SU-DHL-6 (cell line): ENCODE measurements around the gene DEDD2.

Source experiments
- H2AFZ ChIP-seq: fragments of 200-600 bp; sonication (generic); 2 replicates; pipeline ENCODE4 v1.6.1; 2014; ENCODE audit warnings: low read depth, mild to moderate bottlenecking, moderate library complexity, mixed read lengths, antibody characterized with exemption, low read length; ENCODE audit not compliant: severe bottlenecking
- H3F3A ChIP-seq: fragments of 200-600 bp; shearing (Covaris generic); 2 replicates; pipeline ENCODE4 v1.6.0; 2016; ENCODE audit warnings: antibody characterized with exemption, mild to moderate bottlenecking; ENCODE audit not compliant: insufficient read depth
- H3K27ac ChIP-seq: fragments of 200-600 bp; sonication (generic); 2 replicates; pipeline ENCODE4 v1.5.1; 2016; ENCODE audit warnings: low read depth, mild to moderate bottlenecking, low read length, moderate library complexity, mixed read lengths
- H3K27me3 ChIP-seq: fragments of 200-600 bp; sonication (generic), shearing (Covaris generic); 2 replicates; pipeline ENCODE4 v1.6.0; 2014; ENCODE audit warnings: mild to moderate bottlenecking, low read length
- H3K36me3 ChIP-seq: fragments of 200-600 bp; sonication (generic); 2 replicates; pipeline ENCODE4 v1.6.1; 2014; ENCODE audit warnings: mild to moderate bottlenecking, low read length, mixed read lengths
- H3K4me2 ChIP-seq: fragments of 300-600, 200-600 bp; shearing (Covaris generic), sonication (generic); 2 replicates; pipeline ENCODE4 v1.6.0; 2014; ENCODE audit warnings: low read length, low read depth, mild to moderate bottlenecking; ENCODE audit not compliant: poor library complexity, severe bottlenecking
- H3K4me3 ChIP-seq: fragments of 200-600 bp; sonication (generic); 2 replicates; pipeline ENCODE4 v1.5.1; 2014; ENCODE audit warnings: antibody characterized with exemption, low read length, mild to moderate bottlenecking, mixed read lengths; ENCODE audit not compliant: insufficient read depth, poor library complexity, severe bottlenecking
- H3K79me2 ChIP-seq: fragments of 200-600 bp; sonication (generic); 2 replicates; pipeline ENCODE4 v1.6.1; 2014; ENCODE audit warnings: mild to moderate bottlenecking, low read length, moderate library complexity; ENCODE audit not compliant: insufficient read depth
- H3K9ac ChIP-seq: fragments of 200-600 bp; sonication (generic); 2 replicates; pipeline ENCODE4 v1.7.0; 2014; ENCODE audit warnings: mild to moderate bottlenecking, low read length
- H3K9me2 ChIP-seq: fragments of 200-600 bp; sonication (generic); replicated peaks from 2 replicates; pipeline ENCODE4 v1.6.1; 2014; ENCODE audit warnings: low read length; ENCODE audit not compliant: insufficient read depth
- H3K9me3 ChIP-seq: fragments of 200-600 bp; sonication (generic); 2 replicates; pipeline ENCODE4 v1.6.1; 2014; ENCODE audit warnings: low read length, mixed read lengths; ENCODE audit not compliant: insufficient read depth
- H4K20me1 ChIP-seq: fragments of 200-600 bp; sonication (generic); 2 replicates; pipeline ENCODE4 v1.6.1; 2014; ENCODE audit warnings: low read depth, mild to moderate bottlenecking, antibody characterized with exemption, low read length, moderate library complexity, mixed read lengths
- EZH2phosphoT487 ChIP-seq: fragments of 200-600 bp; sonication (generic), shearing (Covaris generic); conservative IDR thresholded peaks from 2 replicates; pipeline ENCODE4 v1.6.1; 2018; ENCODE audit warnings: mild to moderate bottlenecking, antibody characterized with exemption, low read length, moderate library complexity, mixed read lengths
- TF ChIP-seq, protein P1 (sequence below): fragments of 200-600 bp; sonication (generic); IDR thresholded peaks from one replicate; pipeline ENCODE4 v1.5.1; 2017; ENCODE audit warnings: antibody characterized with exemption, mild to moderate bottlenecking, low read length, moderate library complexity; ENCODE audit not compliant: insufficient read depth, poor library complexity, severe bottlenecking

The DEDD2 gene

DNA sequence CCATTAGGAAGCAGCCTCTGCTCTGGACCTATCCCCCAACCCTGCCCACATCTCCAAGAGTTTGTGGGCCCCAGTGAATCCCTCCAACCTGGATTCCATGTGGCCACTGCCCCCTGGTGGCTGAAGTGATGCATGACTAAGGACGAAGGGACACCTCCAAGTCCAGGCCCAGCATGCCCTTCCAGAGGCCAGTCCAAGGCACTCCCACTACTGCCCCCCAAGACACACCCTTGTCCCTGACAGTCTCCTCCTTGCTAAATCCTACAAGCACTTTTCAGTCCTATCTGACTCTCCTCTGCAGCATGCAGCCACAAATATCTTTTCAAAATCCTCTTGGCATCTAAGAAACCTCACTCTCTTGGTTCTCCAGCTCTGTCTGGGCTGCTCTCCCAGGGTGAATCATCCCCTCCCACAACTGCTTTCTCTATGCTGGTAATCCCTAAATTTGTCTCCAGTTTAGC, 33.0 kb downstream of the DEDD2 start:
- no peak overlapping the region for H2AFZ ChIP-seq
- H3K27me3 ChIP-seq = no peaks in the 10 kb centered on the region
- H3K27ac ChIP-seq = no peak overlapping the region
- H3F3A ChIP-seq = no peaks in the 10 kb centered on the region
- no peak overlapping the region for H3K4me3 ChIP-seq
- no peak overlapping the region for H3K4me2 ChIP-seq
- no peaks in the 10 kb centered on the region for H3K9me2 ChIP-seq
- H3K9ac ChIP-seq = no peak overlapping the region
- no peak for TF ChIP-seq EZH2phosphoT487
- TF ChIP-seq, protein P1, sequence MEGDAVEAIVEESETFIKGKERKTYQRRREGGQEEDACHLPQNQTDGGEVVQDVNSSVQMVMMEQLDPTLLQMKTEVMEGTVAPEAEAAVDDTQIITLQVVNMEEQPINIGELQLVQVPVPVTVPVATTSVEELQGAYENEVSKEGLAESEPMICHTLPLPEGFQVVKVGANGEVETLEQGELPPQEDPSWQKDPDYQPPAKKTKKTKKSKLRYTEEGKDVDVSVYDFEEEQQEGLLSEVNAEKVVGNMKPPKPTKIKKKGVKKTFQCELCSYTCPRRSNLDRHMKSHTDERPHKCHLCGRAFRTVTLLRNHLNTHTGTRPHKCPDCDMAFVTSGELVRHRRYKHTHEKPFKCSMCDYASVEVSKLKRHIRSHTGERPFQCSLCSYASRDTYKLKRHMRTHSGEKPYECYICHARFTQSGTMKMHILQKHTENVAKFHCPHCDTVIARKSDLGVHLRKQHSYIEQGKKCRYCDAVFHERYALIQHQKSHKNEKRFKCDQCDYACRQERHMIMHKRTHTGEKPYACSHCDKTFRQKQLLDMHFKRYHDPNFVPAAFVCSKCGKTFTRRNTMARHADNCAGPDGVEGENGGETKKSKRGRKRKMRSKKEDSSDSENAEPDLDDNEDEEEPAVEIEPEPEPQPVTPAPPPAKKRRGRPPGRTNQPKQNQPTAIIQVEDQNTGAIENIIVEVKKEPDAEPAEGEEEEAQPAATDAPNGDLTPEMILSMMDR = peak; percentile 87
- no peaks in the 10 kb centered on the region for H3K36me3 ChIP-seq
- H3K9me3 ChIP-seq = no peaks in the 10 kb centered on the region
- H3K79me2 ChIP-seq = no peaks in the 10 kb centered on the region
- no peaks in the 10 kb centered on the region for H4K20me1 ChIP-seq

DNA sequence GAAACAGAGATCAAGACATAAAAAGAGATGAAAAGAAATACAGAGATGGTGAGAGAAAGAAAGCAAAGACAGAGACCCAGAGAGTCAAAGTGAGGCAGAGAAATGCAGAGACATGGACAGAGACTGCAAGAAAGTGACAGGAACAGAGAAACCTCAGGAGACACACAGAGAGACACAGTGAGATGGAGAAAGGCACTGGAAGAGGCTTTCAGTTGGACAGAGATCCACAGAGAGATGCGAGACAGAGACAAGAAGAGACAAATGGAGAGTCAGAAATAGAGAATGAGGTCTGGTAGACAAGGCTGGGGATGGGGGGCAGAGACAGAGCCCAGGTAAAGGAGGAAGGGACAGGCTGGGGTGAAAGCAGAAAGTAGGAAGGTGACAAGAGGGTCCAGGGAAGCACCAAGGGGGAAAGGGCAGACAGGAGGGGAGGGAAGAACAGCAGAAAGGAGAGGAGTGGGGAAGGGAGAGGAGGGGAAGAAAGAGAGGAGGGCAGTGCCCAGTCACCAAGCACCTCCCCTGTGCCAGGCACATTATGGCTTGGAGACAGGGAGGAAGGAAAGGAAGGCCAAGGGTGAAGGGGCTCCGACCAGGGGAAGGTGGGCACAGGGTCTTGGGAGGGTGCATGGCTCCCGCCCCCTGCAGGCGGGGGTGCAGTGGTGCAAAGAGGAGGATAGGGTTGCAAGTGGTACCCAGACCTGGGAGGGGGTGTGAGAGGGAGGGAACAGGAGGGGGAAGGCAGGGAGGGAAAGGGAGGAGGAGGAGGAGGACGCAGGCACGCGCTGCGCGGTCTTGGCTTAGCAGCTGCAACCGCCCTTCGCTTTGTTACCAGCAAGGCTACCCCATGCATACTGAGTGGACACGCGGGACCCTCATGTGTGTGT, 38.4 kb downstream of the DEDD2 start:
- H4K20me1 ChIP-seq = no peaks in the 10 kb centered on the region
- H3K9me3 ChIP-seq = no peaks in the 10 kb centered on the region
- no peak overlapping the region for H3K4me2 ChIP-seq
- peaks cover 3% of the 10 kb centered on the region; the same call in 1 of the 2 replicates for H3K27me3 ChIP-seq
- H3K9ac ChIP-seq = no peak overlapping the region
- H3K79me2 ChIP-seq = no peaks in the 10 kb centered on the region
- H3K36me3 ChIP-seq = no peaks in the 10 kb centered on the region
- H2AFZ ChIP-seq = no peak overlapping the region
- 0 out of 2 replicates have a peak, but pooled peaks cover 5% of the 10 kb centered on the region for H3F3A ChIP-seq
- H3K4me3 ChIP-seq = no peak overlapping the region
- no peaks in the 10 kb centered on the region for H3K9me2 ChIP-seq
- H3K27ac ChIP-seq = no peak overlapping the region
- no peak for TF ChIP-seq EZH2phosphoT487
- TF ChIP-seq, protein P1 = peak; percentile 62

DNA sequence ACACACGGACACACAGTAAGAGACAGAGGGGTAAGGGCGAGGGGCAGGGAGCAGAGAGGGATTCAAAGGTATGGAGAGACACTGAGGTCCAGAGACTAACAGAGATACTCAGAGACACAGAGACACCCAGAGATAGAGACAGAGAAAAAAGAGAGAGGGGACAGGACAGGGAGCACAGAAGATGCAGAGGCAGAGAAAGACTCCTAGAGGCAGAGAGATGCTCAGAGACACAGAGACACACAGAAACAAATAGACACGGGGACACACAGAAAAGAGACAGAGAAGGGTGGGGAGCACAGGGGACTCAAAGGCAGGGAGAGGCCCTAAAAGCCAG, 39.8 kb downstream of the DEDD2 start:
- Histone ChIP-seq H3K27me3 (peaks cover 3% of the 10 kb centered on the region; the same call in 1 of the 2 replicates), H3K4me3 (peak overlapping the region; percentile 64)

More for the DNA sequence above, 39.8 kb downstream of the DEDD2 start:
- Histone ChIP-seq H3K9me3 (no peaks in the 10 kb centered on the region), H3K4me2 (peak overlapping the region; percentile 94), H3F3A (0 out of 2 replicates have a peak, but pooled peaks cover 5% of the 10 kb centered on the region), H2AFZ (no peak overlapping the region), H3K79me2 (no peaks in the 10 kb centered on the region), H4K20me1 (no peaks in the 10 kb centered on the region), H3K36me3 (no peaks in the 10 kb centered on the region), H3K9ac (peak overlapping the region; percentile 55), H3K9me2 (no peaks in the 10 kb centered on the region), H3K27ac (no peak overlapping the region)
- TF ChIP-seq, protein P1 = no peak
- no peak; the same call in 1 of the 2 replicates for TF ChIP-seq EZH2phosphoT487
